LNCaP clone FGC (cell line): ENCODE measurements around the gene BTBD9.

Experiments used
- DNase-seq: peaks from one replicate; pipeline ENCODE4 v3.0.0-alpha.2; 2011; ENCODE audit warnings: low read depth
- H3K4me3 ChIP-seq: 2 replicates; pipeline ENCODE4 v1.5.1; 2011; ENCODE audit warnings: mild to moderate bottlenecking, low read depth, low read length, control low read depth
- CTCF ChIP-seq: IDR thresholded peaks from 2 replicates; pipeline ENCODE4 v1.5.1; 2012; ENCODE audit warnings: mild to moderate bottlenecking; ENCODE audit not compliant: control insufficient read depth, insufficient read depth; ENCODE audit errors: extremely low read depth

The BTBD9 gene

GRCh38 chr6:38241200-38241871, 398.4 kb downstream of the BTBD9 start:
- TF ChIP-seq CTCF, result no peak
- no peak overlapping the region for H3K4me3 ChIP-seq
- DNase-seq, result no peak

GRCh38 chr6:38239719-38240451, 399.8 kb downstream of the BTBD9 start:
- TF ChIP-seq CTCF, result no peak
- no peak for DNase-seq
- H3K4me3 ChIP-seq, result no peak overlapping the region

- no peak overlapping the region for H3K4me3 ChIP-seq
- DNase-seq, result no peak
- no peak for TF ChIP-seq CTCF
Observed at GRCh38 chr6:38236631-38237030, 403.1 kb downstream of the BTBD9 start.

- H3K4me3 ChIP-seq, result no peak overlapping the region
- DNase-seq, result no peak
- TF ChIP-seq CTCF, result no peak
Observed at GRCh38 chr6:38234934-38235682, 404.6 kb downstream of the BTBD9 start.

- no peak overlapping the region for H3K4me3 ChIP-seq
- DNase-seq, result no peak
- TF ChIP-seq CTCF, result peak; percentile 30; the same call in 1 of the 2 replicates
Observed at GRCh38 chr6:38234141-38234540, 405.6 kb downstream of the BTBD9 start.

- DNase-seq, result no peak
- H3K4me3 ChIP-seq, result no peak overlapping the region
- no peak for TF ChIP-seq CTCF
Observed at GRCh38 chr6:38233161-38233791, 406.5 kb downstream of the BTBD9 start.
